Spleen (tissue), 11 donors: ENCODE measurements around the gene LMAN2L. TPM values are rescaled to one million over a fixed set of nuclear protein-coding genes. Genes with fewer than 3 reads are reported as not detected.

Source experiments
- DNase-seq: peaks from one replicate; pipeline ENCODE4 v3.0.0-alpha.2; 2020
- H3K27ac ChIP-seq, 8 donors: fragments of 200-600 bp; sonication (generic) in 7 of 8; 1 replicate in 4 of 8; 2 replicates in 4 of 8; pipeline versions ENCODE4 v1.5.0 to v1.8.0; 2016 to 2021; ENCODE audit warnings: inconsistent platforms in 4 of 8, mild to moderate bottlenecking in 4 of 8, moderate library complexity in 1 of 8
- H3K27me3 ChIP-seq, 7 donors: fragments of 200-600 bp; sonication (generic) in 6 of 7; replicated peaks in 1 of 7; 1 replicate in 4 of 7; 2 replicates in 3 of 7; pipeline versions ENCODE4 v1.5.0 to v1.8.0; 2016 to 2021; ENCODE audit warnings: inconsistent platforms in 3 of 7, mild to moderate bottlenecking in 1 of 7
- H3K36me3 ChIP-seq, 6 donors: fragments of 200-600 bp; sonication (generic) in 5 of 6; 1 replicate in 4 of 6; 2 replicates in 2 of 6; pipeline versions ENCODE4 v1.5.0 to v1.8.0; 2016 to 2021; ENCODE audit warnings: inconsistent platforms in 2 of 6
- H3K4me1 ChIP-seq, 6 donors: fragments of 200-600 bp; sonication (generic) in 5 of 6; 1 replicate in 3 of 6; 2 replicates in 3 of 6; pipeline versions ENCODE4 v1.5.0 to v1.8.0; 2016 to 2021; ENCODE audit warnings: inconsistent platforms in 3 of 6
- H3K4me3 ChIP-seq, 8 donors: fragments of 200-600 bp; sonication (generic) in 7 of 8; 1 replicate in 4 of 8; 2 replicates in 4 of 8; pipeline versions ENCODE4 v1.5.0 to v1.8.0; 2016 to 2021; ENCODE audit warnings: inconsistent platforms in 4 of 8, mild to moderate bottlenecking in 4 of 8, moderate library complexity in 2 of 8
- H3K9me3 ChIP-seq, 8 donors: fragments of 200-600 bp; sonication (generic) in 7 of 8; 1 replicate in 4 of 8; 2 replicates in 4 of 8; pipeline versions ENCODE4 v1.5.0 to v1.8.0; 2016 to 2021; ENCODE audit warnings: inconsistent platforms in 4 of 8
- POLR2A ChIP-seq, 3 donors: fragments of 450-650 bp; IDR thresholded peaks; one replicate each; pipeline ENCODE4 v1.5.1; 2017; ENCODE audit warnings: antibody characterized with exemption in 3 of 3, mild to moderate bottlenecking in 1 of 3
- POLR2AphosphoS5 ChIP-seq, 3 donors: sonication (generic); formaldehyde crosslinking; IDR thresholded peaks; one replicate each; pipeline ENCODE4 v1.5.1; 2017; ENCODE audit warnings: antibody characterized with exemption in 3 of 3
- WGBS, 5 donors: extraction: QIAGEN DNeasy Blood & Tissue Kit in 3 of 5; methylation state at CpG; one replicate each; pipeline versions ENCODE4 v1.1.5 to v1.1.7; 2013 to 2018; 5-methylcytosine and 5-hydroxymethylcytosine counted together
- intact Hi-C: fragments of 100-400 bp; cut with DNase I; formaldehyde crosslinking; loops from one replicate; pipeline ENCODE4 v1.15.0; 2023; ENCODE audit warnings: low total_unique reads
- polyA plus RNA-seq, 3 donors: library from polyadenylated mRNA; stranded (reverse); fragments of 200-250 nt; gene quantifications; one replicate each; pipeline ENCODE4 v1.2.1, GENCODE V29; 2013
- total RNA-seq, 7 donors: library from RNA; depleted of rRNA in 3 of 7; stranded (reverse); fragments of >200 nt in 3 of 7; fragmentation: NEBNext Ultra II Directional in 4 of 7; extraction: Animal tissue kit (Norgen Biotek cat#: 25700) in 4 of 7; gene quantifications; one replicate each; pipeline versions ENCODE4 v1.1.0 to v1.2.1, GENCODE V29; 2016 to 2021
- TF ChIP-seq, protein P1 (sequence below), 11 experiments: fragments of 200-600 bp in 7 of 11; fragments of 450-650 bp in 4 of 11; sonication (generic) in 4 of 11; IDR thresholded peaks in 8 of 11; conservative IDR thresholded peaks in 3 of 11; 1 replicate in 7 of 11; 2 replicates in 4 of 11; pipeline versions ENCODE4 v1.4.0 to v1.8.0; 2016 to 2021; ENCODE audit warnings: antibody characterized with exemption in 11 of 11, inconsistent platforms in 4 of 11, mild to moderate bottlenecking in 1 of 11
- donor health status: healthy with polysubstance abuse.
- donor health status: DM: no; HTN: no; CAD: no; lungs with moderate emphysema.
- donor health status: DM: no; HTN: no; CAD: no.
- donor health status: Bipolar disorder and iron deficiency.
- donor health status: healthy.
- donor health status: DM: no; HTN: no; CAD: no.
- donor health status: DM: yes; HTN: yes; CAD: no.

The LMAN2L gene
- total and polyA plus RNA-seq, 10 donors: 5.8 to 15.4 (median 9.3) TPM

DNA sequence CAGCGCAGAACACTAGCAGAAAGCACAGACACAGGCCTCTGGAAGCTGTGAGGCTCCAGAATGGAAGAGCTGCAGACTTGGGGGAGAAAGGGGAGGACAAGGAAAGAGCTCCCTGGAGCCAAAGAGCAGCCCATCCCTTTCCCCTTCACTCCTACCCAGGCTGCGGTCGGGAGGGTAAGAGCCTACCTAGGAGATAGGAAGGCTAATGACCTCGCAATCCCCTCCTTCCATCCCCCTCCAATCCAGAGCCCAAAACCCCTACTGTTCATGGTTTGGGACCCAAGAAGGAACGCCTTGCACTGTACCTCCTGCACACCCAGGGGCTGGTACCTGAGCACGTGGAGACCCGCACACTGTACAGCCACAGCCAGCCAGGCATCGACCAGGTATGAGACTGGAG is 39.8 kb downstream of the LMAN2L start:
- 93 to 100% (median 97%) methylated on average over 5 to 8 of the region's 8 CpGs for WGBS, 5 donors
- H3K4me1 ChIP-seq: no peaks in the 10 kb centered on the region
- intact Hi-C loops: no loop called here
- no peak for DNase-seq
- no peaks in the 10 kb centered on the region for H3K27me3 ChIP-seq
- peaks cover 0 to 42% (median 7%) of the 10 kb centered on the region in 6 donors for H3K36me3 ChIP-seq
- TF ChIP-seq POLR2AphosphoS5 (IDR thresholded peaks at IDR 0.05): no peak
- no peak for TF ChIP-seq POLR2A (IDR thresholded peaks at IDR 0.05)
- TF ChIP-seq, protein P1, sequence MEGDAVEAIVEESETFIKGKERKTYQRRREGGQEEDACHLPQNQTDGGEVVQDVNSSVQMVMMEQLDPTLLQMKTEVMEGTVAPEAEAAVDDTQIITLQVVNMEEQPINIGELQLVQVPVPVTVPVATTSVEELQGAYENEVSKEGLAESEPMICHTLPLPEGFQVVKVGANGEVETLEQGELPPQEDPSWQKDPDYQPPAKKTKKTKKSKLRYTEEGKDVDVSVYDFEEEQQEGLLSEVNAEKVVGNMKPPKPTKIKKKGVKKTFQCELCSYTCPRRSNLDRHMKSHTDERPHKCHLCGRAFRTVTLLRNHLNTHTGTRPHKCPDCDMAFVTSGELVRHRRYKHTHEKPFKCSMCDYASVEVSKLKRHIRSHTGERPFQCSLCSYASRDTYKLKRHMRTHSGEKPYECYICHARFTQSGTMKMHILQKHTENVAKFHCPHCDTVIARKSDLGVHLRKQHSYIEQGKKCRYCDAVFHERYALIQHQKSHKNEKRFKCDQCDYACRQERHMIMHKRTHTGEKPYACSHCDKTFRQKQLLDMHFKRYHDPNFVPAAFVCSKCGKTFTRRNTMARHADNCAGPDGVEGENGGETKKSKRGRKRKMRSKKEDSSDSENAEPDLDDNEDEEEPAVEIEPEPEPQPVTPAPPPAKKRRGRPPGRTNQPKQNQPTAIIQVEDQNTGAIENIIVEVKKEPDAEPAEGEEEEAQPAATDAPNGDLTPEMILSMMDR (IDR thresholded peaks at IDR 0.05 in 8 of 11, conservative IDR thresholded peaks at IDR 0.05 in 3 of 11): no peak
- no peak overlapping the region for H3K27ac ChIP-seq
- H3K9me3 ChIP-seq: no peaks in the 10 kb centered on the region
- no peak overlapping the region for H3K4me3 ChIP-seq

DNA sequence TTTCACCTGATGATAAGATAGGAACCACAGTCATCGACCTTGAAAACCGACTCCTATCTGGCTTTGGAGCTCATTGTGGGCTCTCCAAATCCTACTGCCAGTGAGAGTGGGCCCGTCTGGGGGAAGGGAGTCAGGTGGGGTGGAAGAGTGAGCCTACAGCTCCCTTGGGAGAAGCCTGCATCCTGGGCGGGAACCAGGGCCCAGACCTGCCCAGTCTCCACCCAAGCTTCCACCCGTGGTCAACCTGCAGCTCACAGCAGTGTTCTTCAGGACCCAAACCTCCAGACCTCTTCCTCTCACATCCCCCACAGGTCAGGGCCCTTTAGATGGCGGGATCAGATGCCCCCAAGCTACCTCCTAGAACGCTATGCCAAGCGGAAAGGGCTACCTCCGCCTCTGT is 40.2 kb downstream of the LMAN2L start:
- Histone ChIP-seq H3K27me3 (no peaks in the 10 kb centered on the region), H3K36me3 (peaks cover 0 to 37% (median 4%) of the 10 kb centered on the region in 6 donors), H3K27ac (no peak overlapping the region), H3K4me3 (no peak overlapping the region), H3K4me1 (no peaks in the 10 kb centered on the region), H3K9me3 (no peaks in the 10 kb centered on the region)
- TF ChIP-seq POLR2A (IDR thresholded peaks at IDR 0.05) (no peak), POLR2AphosphoS5 (IDR thresholded peaks at IDR 0.05) (no peak)
- TF ChIP-seq, protein P1 (IDR thresholded peaks at IDR 0.05 in 8 of 11, conservative IDR thresholded peaks at IDR 0.05 in 3 of 11): no peak
- DNase-seq: no peak
- intact Hi-C loops: no loop called here
- WGBS, 5 donors: 81 to 87% (median 86%) methylated on average over 9 of the region's 9 CpGs

DNA sequence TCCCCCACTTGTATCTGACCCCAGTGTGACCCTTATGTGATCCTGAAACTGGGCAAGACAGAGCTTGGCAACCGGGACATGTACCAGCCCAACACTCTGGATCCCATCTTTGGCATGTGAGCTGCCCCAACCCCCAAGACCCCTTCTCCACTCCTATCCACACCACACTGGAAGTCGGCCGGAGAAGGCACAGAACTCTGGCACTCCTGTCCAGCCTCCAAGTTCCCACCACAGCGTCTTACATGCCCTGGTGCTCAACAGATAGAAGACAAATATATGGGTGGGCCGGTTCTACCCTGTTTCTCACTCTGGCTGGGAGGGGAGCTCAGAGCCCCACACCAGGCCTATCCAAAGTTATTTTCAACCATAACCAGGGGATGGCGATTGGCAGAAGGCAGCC is 40.8 kb downstream of the LMAN2L start:
- TF ChIP-seq POLR2A (IDR thresholded peaks at IDR 0.05) (no peak), POLR2AphosphoS5 (IDR thresholded peaks at IDR 0.05) (no peak)
- TF ChIP-seq, protein P1 (IDR thresholded peaks at IDR 0.05 in 8 of 11, conservative IDR thresholded peaks at IDR 0.05 in 3 of 11): no peak
- Histone ChIP-seq H3K9me3 (no peaks in the 10 kb centered on the region), H3K36me3 (peaks cover 0 to 31% (median 2%) of the 10 kb centered on the region in 6 donors), H3K27ac (no peak overlapping the region), H3K4me3 (no peak overlapping the region), H3K4me1 (no peaks in the 10 kb centered on the region), H3K27me3 (no peaks in the 10 kb centered on the region)
- 92 to 96% (median 93%) methylated on average over 6 of the region's 6 CpGs for WGBS, 5 donors
- intact Hi-C loops: no loop called here
- DNase-seq: no peak

DNA sequence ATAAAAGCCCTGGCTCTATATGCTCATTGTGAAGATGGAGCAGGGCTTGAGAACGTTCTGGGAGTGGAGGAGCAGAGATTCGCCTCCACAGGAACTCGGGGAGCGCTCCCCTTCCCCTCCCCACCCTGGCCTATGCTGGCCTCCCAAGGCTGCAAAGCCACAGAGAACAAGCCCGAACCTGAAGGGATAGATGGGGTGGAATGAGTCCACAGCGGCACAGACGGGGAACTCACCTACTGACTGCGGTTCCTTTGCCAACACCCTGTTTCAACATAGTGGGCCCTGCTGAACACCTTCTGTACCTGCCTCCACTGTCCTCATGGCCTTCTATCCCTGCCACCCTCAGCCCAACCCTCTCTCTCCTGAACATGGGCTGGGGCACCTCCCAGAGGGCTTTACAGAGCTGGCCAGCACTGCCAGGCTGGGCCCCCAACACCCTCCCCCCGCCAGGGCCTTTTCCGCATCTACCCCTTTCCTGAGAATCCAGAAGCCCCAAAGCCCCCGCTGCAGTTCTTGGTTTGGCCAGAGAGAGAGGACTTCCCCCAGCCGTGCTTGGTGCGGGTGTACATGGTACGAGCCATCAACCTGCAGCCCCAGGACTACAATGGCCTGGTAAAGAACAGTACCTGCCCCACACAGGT is 41.5 kb downstream of the LMAN2L start:
- no peaks in the 10 kb centered on the region for H3K4me1 ChIP-seq
- no peak overlapping the region for H3K27ac ChIP-seq
- DNase-seq: no peak
- H3K4me3 ChIP-seq: no peak overlapping the region
- no peaks in the 10 kb centered on the region for H3K9me3 ChIP-seq
- peaks cover 0 to 24% (median 2%) of the 10 kb centered on the region in 6 donors for H3K36me3 ChIP-seq
- TF ChIP-seq POLR2AphosphoS5 (IDR thresholded peaks at IDR 0.05) (no peak), POLR2A (IDR thresholded peaks at IDR 0.05) (no peak)
- TF ChIP-seq, protein P1 (IDR thresholded peaks at IDR 0.05 in 8 of 11, conservative IDR thresholded peaks at IDR 0.05 in 3 of 11): no peak
- 89 to 95% (median 93%) methylated on average over 14 of the region's 14 CpGs for WGBS, 5 donors
- no peaks in the 10 kb centered on the region for H3K27me3 ChIP-seq
- intact Hi-C loops: no loop called here
